Stimulated activated CD8-positive, alpha-beta memory T cell treated with anti-CD3 and anti-CD28 coated beads, Interleukin-15, amount 100 ng/mL, for 24 hours (primary cell): Measurements from ENCODE around the gene SLC25A48.

Experiments
- DNase-seq: peaks from one replicate; pipeline ENCODE4 v3.0.0-alpha.2; 2020; ENCODE audit warnings: low read depth

Gene SLC25A48

DNA sequence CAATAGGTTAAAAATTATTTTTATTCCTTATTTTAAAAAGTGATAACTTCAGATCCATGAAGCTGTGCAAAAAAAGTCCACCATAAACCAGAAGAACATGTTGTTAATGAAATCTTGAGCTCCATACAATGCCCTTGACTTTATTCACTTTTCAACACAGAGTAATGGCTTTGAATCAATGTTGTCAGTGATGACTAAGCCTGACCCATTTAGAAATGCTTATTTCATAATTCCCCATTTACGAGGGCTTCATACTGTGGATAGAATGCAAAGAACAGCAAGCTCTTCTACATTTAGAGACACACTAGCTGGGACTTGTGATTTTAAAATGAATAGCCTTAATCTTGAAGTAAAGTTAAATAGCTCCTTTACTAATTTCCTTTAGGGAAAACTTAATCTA is 86.9 kb downstream of the SLC25A48 start:
- DNase-seq = no peak

DNA sequence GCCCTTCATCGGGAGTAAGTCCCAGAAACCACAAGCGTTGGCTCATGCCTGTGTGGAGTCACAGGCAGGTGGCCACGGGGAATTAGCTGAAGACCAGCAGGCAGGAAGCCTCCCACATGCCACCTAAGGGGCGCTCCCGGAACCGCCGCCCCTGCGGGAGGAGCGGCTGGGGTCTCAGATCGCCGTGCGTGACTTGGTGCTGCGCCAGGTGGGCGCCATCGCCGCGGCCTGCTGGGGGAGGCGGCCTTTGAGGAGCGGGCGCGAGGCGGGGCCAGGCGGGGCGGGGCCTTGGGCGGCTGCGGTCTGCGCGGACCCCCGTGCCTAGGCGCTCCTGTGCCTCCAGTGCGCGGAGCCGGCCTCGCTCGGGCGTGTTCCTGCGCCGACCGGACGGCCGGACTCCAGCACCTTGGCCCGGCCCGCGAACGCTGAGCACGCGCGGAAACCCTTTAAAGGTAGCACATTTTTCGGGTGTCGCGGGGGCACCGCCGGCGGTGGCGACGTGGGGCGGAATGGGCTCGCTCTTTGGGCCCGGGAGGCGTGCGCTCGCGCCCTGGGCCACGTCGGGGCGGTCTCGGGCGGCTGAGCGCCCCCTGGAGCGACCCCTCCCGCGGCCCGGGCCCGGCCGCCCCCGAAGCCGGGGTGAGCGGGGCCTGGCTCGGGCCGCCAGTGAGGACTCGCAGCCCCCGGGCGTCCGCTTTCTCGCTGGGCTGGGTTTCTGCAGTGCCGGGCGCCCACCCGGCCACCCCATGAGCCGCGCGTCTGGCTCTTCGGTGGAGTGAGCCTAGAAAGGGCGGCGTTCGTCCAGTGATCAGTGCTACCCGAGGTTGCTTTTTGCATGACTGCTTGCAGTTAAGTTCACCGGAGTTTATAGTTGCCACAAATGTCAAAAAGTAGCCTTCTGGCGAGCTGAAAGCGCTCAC is 95.8 kb downstream of the SLC25A48 start:
- no peak for DNase-seq

DNA sequence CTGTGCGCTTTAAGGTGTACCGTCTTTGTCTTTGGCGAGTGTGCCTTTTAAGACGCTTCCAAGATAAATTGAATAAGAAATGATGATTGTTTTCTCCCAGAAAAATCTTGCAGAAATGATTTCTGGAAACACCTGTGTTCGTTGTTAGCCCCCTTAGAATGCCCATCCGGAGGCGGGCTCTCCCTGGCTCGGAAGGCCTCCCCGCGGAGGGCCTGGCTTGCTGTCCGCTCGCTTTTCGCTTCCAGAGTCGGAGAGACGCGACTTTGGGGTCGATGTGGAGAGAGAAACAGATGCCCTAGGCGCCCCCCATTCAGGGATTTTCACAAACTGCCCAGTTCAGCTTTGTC is 96.5 kb downstream of the SLC25A48 start:
- DNase-seq = no peak

DNA sequence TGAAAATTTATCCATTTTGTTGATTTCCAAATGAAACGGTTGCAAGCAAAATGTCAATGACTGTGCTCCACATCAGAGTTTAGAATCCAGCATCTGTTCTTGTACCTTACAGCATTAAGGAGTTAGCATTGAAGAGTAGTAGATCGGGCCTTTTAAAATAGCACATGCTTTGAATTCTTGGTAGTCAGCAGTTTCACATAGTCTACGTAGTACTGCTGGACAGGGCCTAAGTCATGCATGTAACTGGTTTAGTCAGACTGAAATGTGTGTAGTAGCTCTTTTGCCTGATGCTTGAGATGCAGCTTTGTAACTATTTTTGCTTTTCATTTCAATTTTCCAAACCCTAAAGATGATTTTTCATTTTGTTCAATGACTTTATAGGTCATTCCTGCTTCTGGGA is 100.5 kb downstream of the SLC25A48 start:
- no peak for DNase-seq

DNA sequence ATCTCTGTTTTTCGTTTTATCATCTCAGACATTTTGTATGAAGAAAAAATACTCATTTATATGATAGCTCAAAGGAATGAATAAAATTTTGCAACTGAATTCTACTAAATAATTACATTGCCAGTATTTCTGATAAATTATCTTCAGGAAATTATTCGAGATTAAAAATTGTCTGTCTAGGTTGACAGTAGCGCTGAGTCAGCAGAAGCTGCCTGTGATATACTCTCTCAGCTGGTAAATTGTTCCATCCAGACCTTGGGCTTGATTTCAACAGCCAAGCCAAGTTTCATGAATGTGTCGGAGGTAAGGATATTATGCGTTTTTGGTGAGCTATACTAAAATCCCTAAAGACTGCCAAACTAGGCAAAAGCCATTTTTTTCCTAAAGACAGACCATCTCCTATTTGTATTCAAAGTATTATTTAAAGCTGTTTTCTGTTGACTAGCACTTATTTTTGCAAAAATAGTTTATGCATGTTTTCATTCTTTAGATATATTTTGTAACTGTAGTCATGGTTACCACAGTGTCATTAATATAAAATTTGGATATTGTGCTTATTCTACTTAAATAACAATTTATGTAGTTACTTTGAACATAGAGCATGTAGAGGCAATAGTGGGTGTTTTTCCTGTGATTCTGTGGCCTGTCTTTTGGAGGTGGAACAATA is 102.9 kb downstream of the SLC25A48 start:
- DNase-seq = no peak
